ENCODE measurements around the gene PKHD1. TPM values are rescaled to one million over a fixed set of nuclear protein-coding genes. Genes with fewer than 3 reads are reported as not detected.

PKHD1 gene
- total and polyA plus RNA-seq, 2 of the 13 experiments (the other 11 are each of a cell fraction or from before 2014, with no cell fraction given) = 0.01 to 0.13 TPM

DNA sequence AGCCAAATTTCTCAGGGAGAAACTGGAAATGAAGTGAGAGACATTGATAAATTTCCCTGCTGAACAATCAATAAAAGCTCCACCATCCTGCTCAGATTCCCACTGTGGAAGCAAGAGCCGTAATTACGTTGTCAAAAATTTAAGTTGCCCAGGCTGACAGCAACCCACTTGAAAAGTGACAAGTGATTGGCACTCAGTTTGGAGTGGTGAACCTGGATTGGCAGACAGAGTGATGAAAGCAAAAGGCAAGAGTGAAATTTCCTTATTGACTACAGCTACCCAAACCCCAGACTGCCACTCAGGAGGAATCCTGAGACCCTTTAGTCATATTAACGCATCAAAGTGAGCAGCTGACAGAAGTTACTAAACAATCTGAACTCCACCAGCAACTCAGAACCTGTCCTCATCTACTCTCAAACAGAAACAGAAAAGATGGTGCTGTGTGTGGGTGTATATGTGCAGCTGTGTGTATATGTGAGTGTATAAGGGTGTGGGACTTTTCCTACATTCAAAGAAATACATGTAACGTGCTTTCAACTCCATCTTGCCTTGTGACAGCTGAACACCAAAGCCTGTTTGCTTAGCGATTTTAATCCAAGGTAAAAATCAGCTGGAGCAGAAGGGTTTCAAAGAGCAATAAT, 157.4 kb downstream of the PKHD1 start (continued):
- TF ChIP-seq, protein P1, sequence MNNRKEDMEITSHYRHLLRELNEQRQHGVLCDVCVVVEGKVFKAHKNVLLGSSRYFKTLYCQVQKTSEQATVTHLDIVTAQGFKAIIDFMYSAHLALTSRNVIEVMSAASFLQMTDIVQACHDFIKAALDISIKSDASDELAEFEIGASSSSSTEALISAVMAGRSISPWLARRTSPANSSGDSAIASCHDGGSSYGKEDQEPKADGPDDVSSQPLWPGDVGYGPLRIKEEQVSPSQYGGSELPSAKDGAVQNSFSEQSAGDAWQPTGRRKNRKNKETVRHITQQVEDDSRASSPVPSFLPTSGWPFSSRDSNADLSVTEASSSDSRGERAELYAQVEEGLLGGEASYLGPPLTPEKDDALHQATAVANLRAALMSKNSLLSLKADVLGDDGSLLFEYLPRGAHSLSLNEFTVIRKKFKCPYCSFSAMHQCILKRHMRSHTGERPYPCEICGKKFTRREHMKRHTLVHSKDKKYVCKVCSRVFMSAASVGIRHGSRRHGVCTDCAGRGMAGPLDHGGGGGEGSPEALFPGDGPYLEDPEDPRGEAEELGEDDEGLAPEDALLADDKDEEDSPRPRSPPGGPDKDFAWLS (CRISPR knock-in tag; IDR thresholded peaks at IDR 0.05; ENCODE audit: borderline replicate concordance) = no peak
- TF ChIP-seq, protein P2, sequence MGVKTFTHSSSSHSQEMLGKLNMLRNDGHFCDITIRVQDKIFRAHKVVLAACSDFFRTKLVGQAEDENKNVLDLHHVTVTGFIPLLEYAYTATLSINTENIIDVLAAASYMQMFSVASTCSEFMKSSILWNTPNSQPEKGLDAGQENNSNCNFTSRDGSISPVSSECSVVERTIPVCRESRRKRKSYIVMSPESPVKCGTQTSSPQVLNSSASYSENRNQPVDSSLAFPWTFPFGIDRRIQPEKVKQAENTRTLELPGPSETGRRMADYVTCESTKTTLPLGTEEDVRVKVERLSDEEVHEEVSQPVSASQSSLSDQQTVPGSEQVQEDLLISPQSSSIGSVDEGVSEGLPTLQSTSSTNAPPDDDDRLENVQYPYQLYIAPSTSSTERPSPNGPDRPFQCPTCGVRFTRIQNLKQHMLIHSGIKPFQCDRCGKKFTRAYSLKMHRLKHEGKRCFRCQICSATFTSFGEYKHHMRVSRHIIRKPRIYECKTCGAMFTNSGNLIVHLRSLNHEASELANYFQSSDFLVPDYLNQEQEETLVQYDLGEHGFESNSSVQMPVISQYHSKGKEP (CRISPR knock-in tag; IDR thresholded peaks at IDR 0.05) = no peak
- TF ChIP-seq ZNF331 (CRISPR knock-in tag; IDR thresholded peaks at IDR 0.05) (no peak), TOE1 (CRISPR knock-in tag; IDR thresholded peaks at IDR 0.05) (no peak), ZNF350 (CRISPR knock-in tag; IDR thresholded peaks at IDR 0.05; ENCODE audit: borderline replicate concordance, low read depth) (no peak), ZNF589 (CRISPR knock-in tag; conservative IDR thresholded peaks at IDR 0.05) (no peak), MIER2 (CRISPR knock-in tag; IDR thresholded peaks at IDR 0.05) (no peak)

DNA sequence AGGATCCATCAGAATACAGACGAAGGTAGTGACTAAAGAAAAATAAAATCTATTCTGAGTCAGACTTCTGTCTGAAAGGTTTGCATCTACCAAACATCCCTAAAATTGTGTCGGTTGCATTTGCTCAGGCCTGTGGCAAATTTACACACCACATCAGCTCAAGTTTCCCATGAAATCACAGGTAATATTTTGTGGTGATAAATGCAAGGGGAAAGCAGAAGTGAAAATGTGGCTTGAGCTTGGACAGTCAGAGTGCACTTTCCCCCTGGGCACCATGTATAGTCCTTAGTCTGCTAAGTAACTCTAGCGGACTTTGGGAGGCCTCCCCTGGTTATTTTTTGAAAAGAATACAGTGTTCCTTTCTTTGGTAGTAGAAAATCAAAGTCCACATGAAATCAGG, 159.1 kb downstream of the PKHD1 start:
- WGBS (ENCODE audit: low lambda C conversion rate) = 19% methylated on average over 3 of the region's 3 CpGs
- intact Hi-C loops (cut with micrococcal nuclease; ENCODE audit: unreplicated experiment) = no loop called here
- ATAC-seq (no peak), DNase-seq (ENCODE audit: low spot score) (no peak), FAIRE-seq (no peak)
- Histone ChIP-seq H3K79me2 (ENCODE audit: insufficient read depth, low read length) (no peaks in the 10 kb centered on the region), H3K9me3 (ENCODE audit: low read length) (no peaks in the 10 kb centered on the region), H3K4me2 (ENCODE audit: low read depth, low read length) (no peak overlapping the region), H3K4me1 (ENCODE audit: insufficient read depth, low read length) (no peaks in the 10 kb centered on the region), H3K36me3 (replicated peaks in 1 of 2; ENCODE audit: control insufficient read depth in 1 of 2, insufficient read depth in 2 of 2, low read length in 2 of 2) (no peaks in the 10 kb centered on the region), H3K27ac (ENCODE audit: extremely low read length, insufficient read depth, low read length) (no peak overlapping the region), H4K20me1 (ENCODE audit: insufficient read depth, low read length) (no peaks in the 10 kb centered on the region), H2AFZ (ENCODE audit: low read length) (no peak overlapping the region), H3K9ac (ENCODE audit: insufficient read depth, low read depth, low read length) (no peak overlapping the region), H3K4me3 (replicated peaks in 1 of 3; ENCODE audit: insufficient read depth in 1 of 3, low read depth in 2 of 3, low read length in 3 of 3) (no peak overlapping the region), H3K27me3 (ENCODE audit: control insufficient read depth in 1 of 2, insufficient read depth in 2 of 2, low read length in 2 of 2) (no peaks in the 10 kb centered on the region)
- ChIA-PET CTCF (ENCODE audit: low intra/inter-chr PET ratio, low total read pairs) (no interaction called here), POLR2A (no interaction called here)
- in situ Hi-C loops (cut with HindIII; ENCODE audit: extremely low pct_ligation_motif_present, low pct_unique_long_range_greater_than_20kb) = no loop called here
- no TSS peak for BruUV-seq (replicated peaks)
- TF ChIP-seq KAT7 (CRISPR knock-in tag; IDR thresholded peaks at IDR 0.05; ENCODE audit: borderline replicate concordance) (no peak), FOXM1 (CRISPR knock-in tag; IDR thresholded peaks at IDR 0.05) (no peak), AKAP8 (CRISPR knock-in tag; IDR thresholded peaks at IDR 0.05) (no peak)
- TF ChIP-seq, protein P3, sequence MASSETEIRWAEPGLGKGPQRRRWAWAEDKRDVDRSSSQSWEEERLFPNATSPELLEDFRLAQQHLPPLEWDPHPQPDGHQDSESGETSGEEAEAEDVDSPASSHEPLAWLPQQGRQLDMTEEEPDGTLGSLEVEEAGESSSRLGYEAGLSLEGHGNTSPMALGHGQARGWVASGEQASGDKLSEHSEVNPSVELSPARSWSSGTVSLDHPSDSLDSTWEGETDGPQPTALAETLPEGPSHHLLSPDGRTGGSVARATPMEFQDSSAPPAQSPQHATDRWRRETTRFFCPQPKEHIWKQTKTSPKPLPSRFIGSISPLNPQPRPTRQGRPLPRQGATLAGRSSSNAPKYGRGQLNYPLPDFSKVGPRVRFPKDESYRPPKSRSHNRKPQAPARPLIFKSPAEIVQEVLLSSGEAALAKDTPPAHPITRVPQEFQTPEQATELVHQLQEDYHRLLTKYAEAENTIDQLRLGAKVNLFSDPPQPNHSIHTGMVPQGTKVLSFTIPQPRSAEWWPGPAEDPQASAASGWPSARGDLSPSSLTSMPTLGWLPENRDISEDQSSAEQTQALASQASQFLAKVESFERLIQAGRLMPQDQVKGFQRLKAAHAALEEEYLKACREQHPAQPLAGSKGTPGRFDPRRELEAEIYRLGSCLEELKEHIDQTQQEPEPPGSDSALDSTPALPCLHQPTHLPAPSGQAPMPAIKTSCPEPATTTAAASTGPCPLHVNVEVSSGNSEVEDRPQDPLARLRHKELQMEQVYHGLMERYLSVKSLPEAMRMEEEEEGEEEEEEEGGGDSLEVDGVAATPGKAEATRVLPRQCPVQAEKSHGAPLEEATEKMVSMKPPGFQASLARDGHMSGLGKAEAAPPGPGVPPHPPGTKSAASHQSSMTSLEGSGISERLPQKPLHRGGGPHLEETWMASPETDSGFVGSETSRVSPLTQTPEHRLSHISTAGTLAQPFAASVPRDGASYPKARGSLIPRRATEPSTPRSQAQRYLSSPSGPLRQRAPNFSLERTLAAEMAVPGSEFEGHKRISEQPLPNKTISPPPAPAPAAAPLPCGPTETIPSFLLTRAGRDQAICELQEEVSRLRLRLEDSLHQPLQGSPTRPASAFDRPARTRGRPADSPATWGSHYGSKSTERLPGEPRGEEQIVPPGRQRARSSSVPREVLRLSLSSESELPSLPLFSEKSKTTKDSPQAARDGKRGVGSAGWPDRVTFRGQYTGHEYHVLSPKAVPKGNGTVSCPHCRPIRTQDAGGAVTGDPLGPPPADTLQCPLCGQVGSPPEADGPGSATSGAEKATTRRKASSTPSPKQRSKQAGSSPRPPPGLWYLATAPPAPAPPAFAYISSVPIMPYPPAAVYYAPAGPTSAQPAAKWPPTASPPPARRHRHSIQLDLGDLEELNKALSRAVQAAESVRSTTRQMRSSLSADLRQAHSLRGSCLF (CRISPR knock-in tag; IDR thresholded peaks at IDR 0.05; ENCODE audit: borderline replicate concordance) = no peak
- TF ChIP-seq, protein P4, sequence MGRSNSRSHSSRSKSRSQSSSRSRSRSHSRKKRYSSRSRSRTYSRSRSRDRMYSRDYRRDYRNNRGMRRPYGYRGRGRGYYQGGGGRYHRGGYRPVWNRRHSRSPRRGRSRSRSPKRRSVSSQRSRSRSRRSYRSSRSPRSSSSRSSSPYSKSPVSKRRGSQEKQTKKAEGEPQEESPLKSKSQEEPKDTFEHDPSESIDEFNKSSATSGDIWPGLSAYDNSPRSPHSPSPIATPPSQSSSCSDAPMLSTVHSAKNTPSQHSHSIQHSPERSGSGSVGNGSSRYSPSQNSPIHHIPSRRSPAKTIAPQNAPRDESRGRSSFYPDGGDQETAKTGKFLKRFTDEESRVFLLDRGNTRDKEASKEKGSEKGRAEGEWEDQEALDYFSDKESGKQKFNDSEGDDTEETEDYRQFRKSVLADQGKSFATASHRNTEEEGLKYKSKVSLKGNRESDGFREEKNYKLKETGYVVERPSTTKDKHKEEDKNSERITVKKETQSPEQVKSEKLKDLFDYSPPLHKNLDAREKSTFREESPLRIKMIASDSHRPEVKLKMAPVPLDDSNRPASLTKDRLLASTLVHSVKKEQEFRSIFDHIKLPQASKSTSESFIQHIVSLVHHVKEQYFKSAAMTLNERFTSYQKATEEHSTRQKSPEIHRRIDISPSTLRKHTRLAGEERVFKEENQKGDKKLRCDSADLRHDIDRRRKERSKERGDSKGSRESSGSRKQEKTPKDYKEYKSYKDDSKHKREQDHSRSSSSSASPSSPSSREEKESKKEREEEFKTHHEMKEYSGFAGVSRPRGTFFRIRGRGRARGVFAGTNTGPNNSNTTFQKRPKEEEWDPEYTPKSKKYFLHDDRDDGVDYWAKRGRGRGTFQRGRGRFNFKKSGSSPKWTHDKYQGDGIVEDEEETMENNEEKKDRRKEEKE (IDR thresholded peaks at IDR 0.05) = no peak

Measured in HepG2 (cell line).